Neural cell (in vitro differentiated cells): ENCODE results near the gene GPHB5. TPM values are rescaled to one million over a fixed set of nuclear protein-coding genes. Genes with fewer than 3 reads are reported as not detected.
A peak's percentile ranks its signal among the peaks of the same experiment; 100 is the strongest.

Source experiments
- H2AFZ ChIP-seq: fragments of 200-600, 300-800 bp; sonication (generic), shearing (Covaris generic); 2 replicates; pipeline ENCODE4 v1.6.0; 2014; ENCODE audit warnings: low read depth, mild to moderate bottlenecking, antibody characterized with exemption, low read length, moderate library complexity
- H3F3A ChIP-seq: fragments of 200-600 bp; shearing (Covaris generic); 2 replicates; pipeline ENCODE4 v1.6.1; 2016; ENCODE audit warnings: mild to moderate bottlenecking, moderate library complexity, mixed read lengths, antibody characterized with exemption, low read length; ENCODE audit not compliant: insufficient read depth, poor library complexity, severe bottlenecking
- H3K27ac ChIP-seq: fragments of 200-600, 300-800 bp; sonication (generic), shearing (Covaris generic); 2 replicates; pipeline ENCODE4 v1.5.1; 2014; ENCODE audit warnings: mild to moderate bottlenecking, low read length, moderate library complexity
- H3K27me3 ChIP-seq: fragments of 300-800, 200-600 bp; sonication (generic), shearing (Covaris generic); 2 replicates; pipeline ENCODE4 v1.6.0; 2014; ENCODE audit warnings: mild to moderate bottlenecking, low read depth, low read length, moderate library complexity; ENCODE audit not compliant: insufficient read depth
- H3K36me3 ChIP-seq: fragments of 300-800, 200-600 bp; sonication (generic), shearing (Covaris generic); 2 replicates; pipeline ENCODE4 v1.5.1; 2014; ENCODE audit warnings: mild to moderate bottlenecking, antibody characterized with exemption, low read length, moderate library complexity; ENCODE audit not compliant: insufficient read depth
- H3K4me2 ChIP-seq: fragments of 300-800, 200-600 bp; sonication (generic), shearing (Covaris generic); 2 replicates; pipeline ENCODE4 v1.6.0; 2014; ENCODE audit warnings: mild to moderate bottlenecking, low read length
- H3K4me3 ChIP-seq: fragments of 300-800, 200-600 bp; sonication (generic), shearing (Covaris generic); 2 replicates; pipeline ENCODE4 v1.5.1; 2014; ENCODE audit warnings: mild to moderate bottlenecking, low read length, moderate library complexity
- H3K79me2 ChIP-seq: fragments of 200-600 bp; shearing (Covaris generic); replicated peaks from 2 replicates; pipeline ENCODE4 v1.6.0; 2014; ENCODE audit warnings: mild to moderate bottlenecking, low read length, moderate library complexity; ENCODE audit not compliant: insufficient read depth
- H3K9ac ChIP-seq: fragments of 300-800, 200-600 bp; sonication (generic), shearing (Covaris generic); 2 replicates; pipeline ENCODE4 v1.6.1; 2016; ENCODE audit warnings: mild to moderate bottlenecking, low read length, mixed read lengths
- H3K9me2 ChIP-seq: fragments of 200-600 bp; shearing (Covaris generic); 2 replicates; pipeline ENCODE4 v1.6.1; 2016; ENCODE audit warnings: mild to moderate bottlenecking, low read length, mixed read lengths; ENCODE audit not compliant: insufficient read depth
- H3K9me3 ChIP-seq: fragments of 200-600, 300-800 bp; sonication (generic), shearing (Covaris generic); 2 replicates; pipeline ENCODE4 v1.6.1; 2016; ENCODE audit warnings: mild to moderate bottlenecking, mixed run types, low read length, moderate library complexity, mixed read lengths
- H4K20me1 ChIP-seq: fragments of 200-600 bp; shearing (Covaris generic); 2 replicates; pipeline ENCODE4 v1.6.1; 2016; ENCODE audit warnings: mild to moderate bottlenecking, mixed run types; ENCODE audit not compliant: insufficient read depth
- CTCF ChIP-seq: fragments of 450-650 bp; IDR thresholded peaks from 2 replicates; pipeline ENCODE4 v1.5.1; 2014; ENCODE audit warnings: antibody characterized with exemption, mild to moderate bottlenecking, moderate library complexity; ENCODE audit not compliant: poor library complexity, severe bottlenecking
- EP300 ChIP-seq: fragments of 450-650 bp; conservative IDR thresholded peaks from 2 replicates; pipeline ENCODE4 v1.6.1; 2014; ENCODE audit warnings: antibody characterized with exemption, mild to moderate bottlenecking, moderate library complexity; ENCODE audit not compliant: poor library complexity, severe bottlenecking
- EZH2 ChIP-seq: fragments of 200-600, 300-800 bp; shearing (Covaris generic), sonication (generic); IDR thresholded peaks from 2 replicates; pipeline ENCODE4 v1.6.1; 2014; ENCODE audit warnings: antibody characterized with exemption, low read length, borderline replicate concordance, mild to moderate bottlenecking; ENCODE audit not compliant: insufficient read depth, poor library complexity, severe bottlenecking
- MXI1 ChIP-seq: fragments of 450-650 bp; conservative IDR thresholded peaks from 2 replicates; pipeline ENCODE4 v1.6.1; 2014; ENCODE audit warnings: antibody characterized with exemption, mild to moderate bottlenecking; ENCODE audit not compliant: poor library complexity, severe bottlenecking
- POLR2AphosphoS5 ChIP-seq: IDR thresholded peaks from 2 replicates; pipeline ENCODE4 v1.6.1; 2012
- RAD21 ChIP-seq: fragments of 450-650 bp; conservative IDR thresholded peaks from 2 replicates; pipeline ENCODE4 v1.6.1; 2014; ENCODE audit warnings: antibody characterized with exemption, mild to moderate bottlenecking, moderate library complexity
- REST ChIP-seq: IDR thresholded peaks from 2 replicates; pipeline ENCODE4 v1.6.1; 2012; ENCODE audit warnings: borderline replicate concordance
- SMC3 ChIP-seq: fragments of 450-650 bp; conservative IDR thresholded peaks from 2 replicates; pipeline ENCODE4 v1.6.1; 2014; ENCODE audit warnings: antibody characterized with exemption, mild to moderate bottlenecking, moderate library complexity; ENCODE audit not compliant: poor library complexity
- TAF1 ChIP-seq: IDR thresholded peaks from 2 replicates; pipeline ENCODE4 v1.6.1; 2012; ENCODE audit warnings: low read depth
- polyA plus RNA-seq: library from polyadenylated mRNA; depleted of rRNA; stranded (reverse); fragments of >200 nt; gene quantifications from 2 replicates; pipeline ENCODE4 v1.2.3, GENCODE V29; 2014

The GPHB5 gene
- polyA plus RNA-seq, 1 donor from 2014 or later = not detected

GRCh38 chr14:63295231-63295685 is 23.5 kb downstream of the GPHB5 start:
- no peak for TF ChIP-seq EP300
- no peak for TF ChIP-seq REST
- no peak for TF ChIP-seq SMC3
- TF ChIP-seq RAD21 = no peak
- no peak for TF ChIP-seq CTCF
- no peak for TF ChIP-seq MXI1
- no peak for TF ChIP-seq POLR2AphosphoS5
- no peak for TF ChIP-seq TAF1
- TF ChIP-seq EZH2 = no peak
- Histone ChIP-seq H3K27me3 (no peaks in the 10 kb centered on the region), H3K9ac (no peak overlapping the region), H3F3A (no peaks in the 10 kb centered on the region), H4K20me1 (no peaks in the 10 kb centered on the region), H3K27ac (no peak overlapping the region), H3K4me2 (no peak overlapping the region), H3K4me3 (no peak overlapping the region), H3K36me3 (no peaks in the 10 kb centered on the region), H2AFZ (no peak overlapping the region), H3K9me3 (no peaks in the 10 kb centered on the region), H3K9me2 (no peaks in the 10 kb centered on the region), H3K79me2 (no peaks in the 10 kb centered on the region)

- H2AFZ ChIP-seq = no peak overlapping the region
- no peaks in the 10 kb centered on the region for H3F3A ChIP-seq
- no peaks in the 10 kb centered on the region for H3K27me3 ChIP-seq
Observed at GRCh38 chr14:63292805-63293204, 25.9 kb downstream of the GPHB5 start.

More at GRCh38 chr14:63292805-63293204, 25.9 kb downstream of the GPHB5 start:
- TF ChIP-seq POLR2AphosphoS5 (peak; percentile 47), CTCF (no peak), EP300 (peak; percentile 73), TAF1 (no peak), EZH2 (no peak), REST (peak; percentile 98), SMC3 (no peak), MXI1 (no peak), RAD21 (no peak)
- Histone ChIP-seq H3K9ac (no peak overlapping the region), H3K36me3 (no peaks in the 10 kb centered on the region), H3K9me2 (no peaks in the 10 kb centered on the region), H3K4me2 (no peak overlapping the region), H3K4me3 (no peak overlapping the region), H3K79me2 (no peaks in the 10 kb centered on the region), H4K20me1 (no peaks in the 10 kb centered on the region), H3K27ac (no peak overlapping the region), H3K9me3 (no peaks in the 10 kb centered on the region)
